HEK293 (cell line): ENCODE results near the gene KIRREL3.

Experiments
- CTCF ChIA-PET: fragments of 350-600 bp; formaldehyde crosslinking; extraction: SDS; loops from one replicate; lab custom pipeline; 2021; ENCODE audit warnings: antibody characterized with exemption; lab: Yijun Ruan, JAX
- POLR2A ChIA-PET: fragments of 300-600 bp; formaldehyde crosslinking; extraction: SDS; loops from one replicate; lab custom pipeline; 2020; ENCODE audit warnings: antibody characterized with exemption, inconsistent platforms; lab: Yijun Ruan, JAX
- H3K27ac ChIP-seq: fragments of 200-500 bp; sonication (Bioruptor generic); 2 replicates; pipeline ENCODE4 v1.5.1; 2014; ENCODE audit warnings: low read depth, low read length, control low read depth, inconsistent platforms; ENCODE audit errors: extremely low read depth
- H3K36me3 ChIP-seq, 2 experiments: fragments of 200-500 bp in 1 of 2; sonication (Bioruptor generic) in 1 of 2; 1 replicate in 1 of 2; 2 replicates in 1 of 2; pipeline ENCODE4 v1.5.1; 2014 to 2017; ENCODE audit warnings: inconsistent platforms in 2 of 2, low read length in 2 of 2; ENCODE audit not compliant: control insufficient read depth in 2 of 2, insufficient read depth in 1 of 2
- H3K4me1 ChIP-seq: fragments of 200-500 bp; sonication (Bioruptor generic); 2 replicates; pipeline ENCODE4 v1.5.1; 2014; ENCODE audit warnings: mild to moderate bottlenecking, low read length, inconsistent platforms; ENCODE audit not compliant: control insufficient read depth, insufficient read depth
- H3K4me3 ChIP-seq: 2 replicates; pipeline ENCODE4 v1.5.1; 2011; ENCODE audit warnings: low read depth, mild to moderate bottlenecking, control low read depth, low read length, moderate library complexity
- H3K9me3 ChIP-seq: fragments of 200-500 bp; sonication (Bioruptor generic); 2 replicates; pipeline ENCODE4 v1.5.1; 2014; ENCODE audit warnings: low read depth, low read length, inconsistent platforms; ENCODE audit not compliant: control insufficient read depth, insufficient read depth
- GLI2 ChIP-seq: fragments of 450-650 bp; formaldehyde crosslinking; IDR thresholded peaks from 2 replicates; pipeline ENCODE4; 2017; ENCODE audit warnings: missing biosample characterization, missing genetic modification characterization, low read depth, borderline replicate concordance
- HOXA7 ChIP-seq: sonication (generic); formaldehyde crosslinking; IDR thresholded peaks from 2 replicates; pipeline ENCODE4 v1.8.1; 2022; ENCODE audit warnings: missing genetic modification reagents, borderline replicate concordance
- MEIS1 ChIP-seq: sonication (generic); formaldehyde crosslinking; IDR thresholded peaks from 2 replicates; pipeline ENCODE4 v1.8.1; 2022; ENCODE audit warnings: missing genetic modification reagents, mild to moderate bottlenecking, borderline replicate concordance
- OSR2 ChIP-seq: fragments of 450-650 bp; formaldehyde crosslinking; IDR thresholded peaks from 2 replicates; pipeline ENCODE4 v1.5.1; 2016; ENCODE audit warnings: missing biosample characterization, missing genetic modification characterization
- PRDM2 ChIP-seq: fragments of 450-650 bp; formaldehyde crosslinking; IDR thresholded peaks from 2 replicates; pipeline ENCODE4 v1.5.1; 2016; ENCODE audit warnings: missing biosample characterization, missing genetic modification characterization, borderline replicate concordance
- SALL2 ChIP-seq: fragments of 450-650 bp; formaldehyde crosslinking; IDR thresholded peaks from 2 replicates; pipeline ENCODE4 v1.5.0; 2017; ENCODE audit warnings: missing biosample characterization, mild to moderate bottlenecking, missing genetic modification characterization, borderline replicate concordance
- ZNF114 ChIP-seq: fragments of 450-650 bp; formaldehyde crosslinking; IDR thresholded peaks from 2 replicates; pipeline ENCODE4 v1.5.0; 2017; ENCODE audit warnings: missing biosample characterization, missing genetic modification characterization
- ZNF121 ChIP-seq: fragments of 450-650 bp; formaldehyde crosslinking; IDR thresholded peaks from 2 replicates; pipeline ENCODE4 v1.5.1; 2016; ENCODE audit warnings: missing biosample characterization, missing genetic modification characterization
- ZNF426 ChIP-seq: fragments of 450-650 bp; formaldehyde crosslinking; IDR thresholded peaks from 2 replicates; pipeline ENCODE4 v1.5.1; 2017; ENCODE audit warnings: missing biosample characterization, missing genetic modification characterization, mild to moderate bottlenecking, inconsistent platforms, moderate library complexity
- ZNF518A ChIP-seq: fragments of 450-650 bp; formaldehyde crosslinking; conservative IDR thresholded peaks from 2 replicates; pipeline ENCODE4 v1.5.1; 2016; ENCODE audit warnings: low read depth, missing biosample characterization, missing genetic modification characterization
- ZNF701 ChIP-seq: fragments of 450-650 bp; formaldehyde crosslinking; IDR thresholded peaks from 2 replicates; pipeline ENCODE4 v1.5.1; 2016; ENCODE audit warnings: missing biosample characterization, missing genetic modification characterization
- ZNF747 ChIP-seq: fragments of 450-650 bp; formaldehyde crosslinking; IDR thresholded peaks from 2 replicates; pipeline ENCODE4 v1.5.1; 2016; ENCODE audit warnings: missing biosample characterization, missing genetic modification characterization
- ZNF768 ChIP-seq: fragments of 450-650 bp; formaldehyde crosslinking; IDR thresholded peaks from 2 replicates; pipeline ENCODE4 v1.5.1; 2018; ENCODE audit warnings: missing biosample characterization, mild to moderate bottlenecking, missing genetic modification characterization
- ZNF843 ChIP-seq: fragments of 450-650 bp; formaldehyde crosslinking; IDR thresholded peaks from 2 replicates; pipeline ENCODE4 v1.5.1; 2016; ENCODE audit warnings: missing biosample characterization, missing genetic modification characterization
- TF ChIP-seq, protein P1 (sequence below): fragments of 450-650 bp; formaldehyde crosslinking; IDR thresholded peaks from 2 replicates; pipeline ENCODE4 v1.5.1; 2016; ENCODE audit warnings: missing biosample characterization, missing genetic modification characterization

KIRREL3 gene

GRCh38 chr11:126753990-126754389, 246.6 kb downstream of the KIRREL3 start (continued):
- TF ChIP-seq ZNF768 (tag by site-specific recombination) (no peak), PRDM2 (tag by site-specific recombination) (no peak), ZNF701 (tag by site-specific recombination) (no peak), ZNF843 (tag by site-specific recombination) (no peak), SALL2 (no peak)

- ChIA-PET CTCF (no interaction called here), POLR2A (no interaction called here)
- Histone ChIP-seq H3K36me3 (no peaks in the 10 kb centered on the region), H3K4me1 (no peaks in the 10 kb centered on the region), H3K27ac (no peak overlapping the region), H3K9me3 (no peaks in the 10 kb centered on the region), H3K4me3 (no peak overlapping the region)
- TF ChIP-seq ZNF518A (tag by site-specific recombination) (no peak), ZNF121 (no peak), MEIS1 (no peak), ZNF114 (tag by site-specific recombination) (no peak), ZNF747 (no peak), HOXA7 (CRISPR knock-in tag) (no peak), OSR2 (tag by site-specific recombination) (no peak), GLI2 (tag by site-specific recombination) (no peak), ZNF426 (tag by site-specific recombination) (no peak)
- TF ChIP-seq, protein P1, sequence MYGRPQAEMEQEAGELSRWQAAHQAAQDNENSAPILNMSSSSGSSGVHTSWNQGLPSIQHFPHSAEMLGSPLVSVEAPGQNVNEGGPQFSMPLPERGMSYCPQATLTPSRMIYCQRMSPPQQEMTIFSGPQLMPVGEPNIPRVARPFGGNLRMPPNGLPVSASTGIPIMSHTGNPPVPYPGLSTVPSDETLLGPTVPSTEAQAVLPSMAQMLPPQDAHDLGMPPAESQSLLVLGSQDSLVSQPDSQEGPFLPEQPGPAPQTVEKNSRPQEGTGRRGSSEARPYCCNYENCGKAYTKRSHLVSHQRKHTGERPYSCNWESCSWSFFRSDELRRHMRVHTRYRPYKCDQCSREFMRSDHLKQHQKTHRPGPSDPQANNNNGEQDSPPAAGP (tag by site-specific recombination) = no peak
Measured at GRCh38 chr11:126751242-126751641, 249.3 kb downstream of the KIRREL3 start.
